Lower leg skin (tissue), 3 donors: Measurements from ENCODE around the gene CHST4.

Experiments used
- CTCF ChIP-seq, 3 donors: fragments of 450-650 bp; IDR thresholded peaks; one replicate each; pipeline ENCODE4 v1.5.1; 2016; ENCODE audit warnings: antibody characterized with exemption in 3 of 3, mild to moderate bottlenecking in 3 of 3, moderate library complexity in 2 of 3
- POLR2A ChIP-seq, 2 donors: fragments of 450-650 bp; IDR thresholded peaks; one replicate each; pipeline ENCODE4 v1.6.1; 2016 to 2017; ENCODE audit warnings: antibody characterized with exemption in 2 of 2, mild to moderate bottlenecking in 1 of 2, moderate library complexity in 1 of 2

GRCh38 chr16:71526111-71526631, at the start of gene CHST4:
- TF ChIP-seq CTCF (IDR thresholded peaks at IDR 0.05) (no peak), POLR2A (IDR thresholded peaks at IDR 0.05) (no peak)
